Subcutaneous abdominal adipose tissue (tissue), 5 donors: ENCODE results near the gene MOGAT1.
"Not testable (repeated sequence)": the region's sequence is repeated elsewhere in the genome, so short reads cannot be mapped to it uniquely, and the experiment has no call there.

Experiments
- H3K27ac ChIP-seq: one replicate; pipeline ENCODE4 v1.7.0; 2013; ENCODE audit warnings: low read depth, mild to moderate bottlenecking, inconsistent platforms, low read length, moderate library complexity
- H3K27me3 ChIP-seq, 5 donors: one replicate each; pipeline ENCODE4 v1.7.0; 2013; ENCODE audit warnings: low read length in 5 of 5, inconsistent platforms in 1 of 5; ENCODE audit not compliant: control insufficient read depth in 5 of 5, insufficient read depth in 4 of 5
- H3K36me3 ChIP-seq, 5 donors: one replicate each; pipeline ENCODE4 v1.7.0; 2013; ENCODE audit warnings: low read length in 5 of 5; ENCODE audit not compliant: control insufficient read depth in 5 of 5, insufficient read depth in 5 of 5
- H3K4me1 ChIP-seq, 5 donors: one replicate each; pipeline ENCODE4 v1.7.0; 2013; ENCODE audit warnings: low read length in 5 of 5, mild to moderate bottlenecking in 3 of 5, moderate library complexity in 1 of 5; ENCODE audit not compliant: control insufficient read depth in 5 of 5, insufficient read depth in 5 of 5
- H3K4me3 ChIP-seq, 5 donors: one replicate each; pipeline ENCODE4 v1.7.0; 2013; ENCODE audit warnings: low read length in 5 of 5, low read depth in 1 of 5
- H3K9ac ChIP-seq, 5 donors: one replicate each; pipeline ENCODE4 v1.7.0; 2013; ENCODE audit warnings: low read length in 5 of 5, mild to moderate bottlenecking in 4 of 5, moderate library complexity in 3 of 5
- H3K9me3 ChIP-seq, 5 donors: one replicate each; pipeline ENCODE4 v1.7.0; 2013; ENCODE audit warnings: low read length in 5 of 5; ENCODE audit not compliant: control insufficient read depth in 5 of 5
- donor health status: healthy.
- donor health status: healthy.
- donor health status: healthy.
- donor health status: healthy.
- donor health status: healthy.

The MOGAT1 gene

GRCh38 chr2:222690564-222691200 lies 19.2 kb downstream of the MOGAT1 start:
- Histone ChIP-seq H3K27me3 (no peaks in the 10 kb centered on the region), H3K9ac (no peak overlapping the region), H3K9me3 (no peaks in the 10 kb centered on the region), H3K36me3 (peaks cover 0 to 11% (median 0%) of the 10 kb centered on the region in 5 donors), H3K4me1 (peaks cover 0 to 5% (median 0%) of the 10 kb centered on the region in 5 donors), H3K27ac (no peak overlapping the region), H3K4me3 (no peak overlapping the region)

- not testable (repeated sequence) for H3K4me1 ChIP-seq, H3K27ac ChIP-seq, H3K9ac ChIP-seq, H3K27me3 ChIP-seq, H3K9me3 ChIP-seq, H3K4me3 ChIP-seq
- H3K36me3 ChIP-seq, result peaks cover 0 to 11% (median 0%) of the 10 kb centered on the region in 5 donors
These were observed 22.0 kb downstream of the MOGAT1 start for GRCh38 chr2:222693413-222693812.

GRCh38 chr2:222693837-222694236 lies 22.4 kb downstream of the MOGAT1 start:
- H3K9ac ChIP-seq, result no peak overlapping the region
- H3K27me3 ChIP-seq, result no peaks in the 10 kb centered on the region
- H3K9me3 ChIP-seq, result no peaks in the 10 kb centered on the region
- H3K36me3 ChIP-seq, result peaks cover 0 to 11% (median 0%) of the 10 kb centered on the region in 5 donors
- no peak overlapping the region for H3K27ac ChIP-seq
- H3K4me1 ChIP-seq, result peaks cover 0 to 5% (median 0%) of the 10 kb centered on the region in 5 donors
- H3K4me3 ChIP-seq, result no peak overlapping the region

GRCh38 chr2:222698276-222698675 lies 26.8 kb downstream of the MOGAT1 start:
- H3K9me3 ChIP-seq, result no peaks in the 10 kb centered on the region
- H3K27me3 ChIP-seq, result no peaks in the 10 kb centered on the region
- no peak overlapping the region for H3K27ac ChIP-seq
- no peaks in the 10 kb centered on the region for H3K4me1 ChIP-seq
- H3K36me3 ChIP-seq, result peaks cover 0 to 11% (median 0%) of the 10 kb centered on the region in 5 donors
- H3K4me3 ChIP-seq, result no peak overlapping the region
- H3K9ac ChIP-seq, result no peak overlapping the region

- Histone ChIP-seq H3K27ac (no peak overlapping the region), H3K27me3 (no peaks in the 10 kb centered on the region), H3K9me3 (no peaks in the 10 kb centered on the region), H3K9ac (no peak overlapping the region), H3K4me3 (no peak overlapping the region), H3K4me1 (no peaks in the 10 kb centered on the region), H3K36me3 (no peaks in the 10 kb centered on the region)
These were observed 29.8 kb downstream of the MOGAT1 start for GRCh38 chr2:222701233-222701632.

- Histone ChIP-seq H3K9ac (no peak overlapping the region), H3K9me3 (no peaks in the 10 kb centered on the region), H3K4me3 (no peak overlapping the region), H3K36me3 (no peaks in the 10 kb centered on the region), H3K27me3 (no peaks in the 10 kb centered on the region), H3K27ac (no peak overlapping the region), H3K4me1 (no peaks in the 10 kb centered on the region)
These were observed 30.3 kb downstream of the MOGAT1 start for GRCh38 chr2:222701721-222702131.

GRCh38 chr2:222703091-222703490 lies 31.6 kb downstream of the MOGAT1 start:
- no peak overlapping the region for H3K4me3 ChIP-seq
- no peaks in the 10 kb centered on the region for H3K27me3 ChIP-seq

GRCh38 chr2:222703886-222704285 lies 32.4 kb downstream of the MOGAT1 start:
- Histone ChIP-seq H3K4me1 (peaks cover 0 to 8% (median 4%) of the 10 kb centered on the region in 5 donors), H3K27ac (no peak overlapping the region), H3K36me3 (no peaks in the 10 kb centered on the region), H3K9me3 (no peaks in the 10 kb centered on the region), H3K4me3 (no peak overlapping the region), H3K27me3 (no peaks in the 10 kb centered on the region), H3K9ac (no peak overlapping the region)

More at GRCh38 chr2:222703091-222703490, 31.6 kb downstream of the MOGAT1 start:
- no peak overlapping the region for H3K9ac ChIP-seq
- peaks cover 0 to 4% (median 0%) of the 10 kb centered on the region in 5 donors for H3K4me1 ChIP-seq
- no peak overlapping the region for H3K27ac ChIP-seq
- H3K36me3 ChIP-seq, result no peaks in the 10 kb centered on the region
- no peaks in the 10 kb centered on the region for H3K9me3 ChIP-seq

- Histone ChIP-seq H3K9ac (no peak overlapping the region), H3K4me3 (no peak overlapping the region), H3K9me3 (no peaks in the 10 kb centered on the region), H3K27me3 (no peaks in the 10 kb centered on the region), H3K4me1 (peaks cover 5 to 16% (median 12%) of the 10 kb centered on the region in 5 donors), H3K27ac (no peak overlapping the region), H3K36me3 (peaks cover 0 to 3% (median 0%) of the 10 kb centered on the region in 5 donors)
These were observed 35.2 kb downstream of the MOGAT1 start for GRCh38 chr2:222706616-222707015.

- no peaks in the 10 kb centered on the region for H3K27me3 ChIP-seq
- peaks cover 5 to 16% (median 12%) of the 10 kb centered on the region in 5 donors for H3K4me1 ChIP-seq
- H3K9ac ChIP-seq, result no peak overlapping the region
- H3K36me3 ChIP-seq, result peaks cover 0 to 3% (median 0%) of the 10 kb centered on the region in 5 donors
- no peaks in the 10 kb centered on the region for H3K9me3 ChIP-seq
- H3K27ac ChIP-seq, result peak overlapping the region; percentile 30
- no peak overlapping the region for H3K4me3 ChIP-seq
These were observed 35.7 kb downstream of the MOGAT1 start for GRCh38 chr2:222707102-222707688.
